Liver (tissue), 9 donors: ENCODE data around the gene URB1. TPM values are rescaled to one million over a fixed set of nuclear protein-coding genes. Genes with fewer than 3 reads are reported as not detected.

ENCODE experiments used
- DNase-seq: peaks from one replicate; pipeline ENCODE4 v3.0.0-alpha.2; 2017; ENCODE audit warnings: low spot score
- H3K27ac ChIP-seq, 2 donors: one replicate each; pipeline ENCODE4 v1.7.0; 2013; ENCODE audit warnings: inconsistent platforms in 2 of 2, low read length in 2 of 2, control low read depth in 1 of 2, low read depth in 1 of 2, mild to moderate bottlenecking in 1 of 2
- H3K27me3 ChIP-seq, 4 donors: one replicate each; pipeline versions ENCODE4 v1.6.1 to v1.7.0; 2013; ENCODE audit warnings: low read length in 3 of 4, inconsistent platforms in 1 of 4, mild to moderate bottlenecking in 1 of 4, moderate library complexity in 1 of 4; ENCODE audit not compliant: control insufficient read depth in 4 of 4, insufficient read depth in 4 of 4
- H3K36me3 ChIP-seq, 4 donors: one replicate each; pipeline versions ENCODE4 v1.6.1 to v1.7.0; 2013; ENCODE audit warnings: low read length in 3 of 4, mild to moderate bottlenecking in 3 of 4, low read depth in 1 of 4, moderate library complexity in 1 of 4; ENCODE audit not compliant: control insufficient read depth in 4 of 4, insufficient read depth in 3 of 4
- H3K4me1 ChIP-seq, 4 donors: one replicate each; pipeline versions ENCODE4 v1.6.1 to v1.7.0; 2013; ENCODE audit warnings: low read length in 3 of 4, mild to moderate bottlenecking in 3 of 4, moderate library complexity in 1 of 4; ENCODE audit not compliant: control insufficient read depth in 4 of 4, insufficient read depth in 4 of 4
- H3K4me3 ChIP-seq, 3 donors: one replicate each; pipeline versions ENCODE4 v1.6.1 to v1.7.0; 2013; ENCODE audit warnings: low read length in 3 of 3, control low read depth in 1 of 3, low read depth in 1 of 3, mild to moderate bottlenecking in 1 of 3
- H3K9ac ChIP-seq, 2 donors: one replicate each; pipeline ENCODE4 v1.7.0; 2013; ENCODE audit warnings: low read length in 2 of 2, mild to moderate bottlenecking in 2 of 2, moderate library complexity in 2 of 2, control low read depth in 1 of 2, low read depth in 1 of 2
- H3K9me3 ChIP-seq, 4 donors: one replicate each; pipeline versions ENCODE4 v1.6.1 to v1.7.0; 2013; ENCODE audit warnings: low read length in 3 of 4; ENCODE audit not compliant: control insufficient read depth in 4 of 4
- EGR1 ChIP-seq, 2 donors: IDR thresholded peaks; 2 replicates each; pipeline ENCODE4 v1.6.1; 2016 to 2018; ENCODE audit warnings: antibody characterized with exemption in 2 of 2, low read depth in 2 of 2
- FOXA1 ChIP-seq: IDR thresholded peaks from 2 replicates; pipeline ENCODE4 v1.6.1; 2016; ENCODE audit warnings: antibody characterized with exemption
- FOXA2 ChIP-seq: IDR thresholded peaks from 2 replicates; pipeline ENCODE4 v1.6.1; 2016; ENCODE audit warnings: antibody characterized with exemption
- GABPA ChIP-seq, 2 donors: IDR thresholded peaks in 1 of 2; conservative IDR thresholded peaks in 1 of 2; 2 replicates each; pipeline ENCODE4 v1.6.1; 2016; ENCODE audit warnings: antibody characterized with exemption in 2 of 2, mild to moderate bottlenecking in 1 of 2, moderate library complexity in 1 of 2
- HNF4A ChIP-seq, 2 donors: conservative IDR thresholded peaks; 2 replicates each; pipeline ENCODE4 v1.6.1; 2016; ENCODE audit warnings: antibody characterized with exemption in 2 of 2, mild to moderate bottlenecking in 2 of 2
- HNF4G ChIP-seq: IDR thresholded peaks from 2 replicates; pipeline ENCODE4 v1.6.1; 2016; ENCODE audit warnings: antibody characterized with exemption
- JUND ChIP-seq, 2 donors: IDR thresholded peaks; 2 replicates each; pipeline ENCODE4 v1.6.1; 2016; ENCODE audit warnings: antibody characterized with exemption in 2 of 2
- NR2F2 ChIP-seq: IDR thresholded peaks from 2 replicates; pipeline ENCODE4 v1.6.1; 2016; ENCODE audit warnings: antibody characterized with exemption
- RAD21 ChIP-seq, 2 donors: IDR thresholded peaks; 2 replicates each; pipeline ENCODE4 v1.6.1; 2016; ENCODE audit warnings: antibody characterized with exemption in 2 of 2, mild to moderate bottlenecking in 2 of 2
- RXRA ChIP-seq, 2 donors: IDR thresholded peaks; 2 replicates each; pipeline ENCODE4 v1.6.1; 2017 to 2018; ENCODE audit warnings: antibody characterized with exemption in 2 of 2, mild to moderate bottlenecking in 1 of 2
- SP1 ChIP-seq: IDR thresholded peaks from 2 replicates; pipeline ENCODE4 v1.6.1; 2018; ENCODE audit warnings: antibody characterized with exemption, mild to moderate bottlenecking
- TAF1 ChIP-seq: conservative IDR thresholded peaks from 2 replicates; pipeline ENCODE4 v1.6.1; 2016; ENCODE audit warnings: antibody characterized with exemption, mild to moderate bottlenecking
- YY1 ChIP-seq: IDR thresholded peaks from 2 replicates; pipeline ENCODE4 v1.6.1; 2016; ENCODE audit warnings: antibody characterized with exemption, mild to moderate bottlenecking
- WGBS: extraction: QIAGEN DNeasy Blood & Tissue Kit; methylation state at CpG from one replicate; pipeline ENCODE4 v1.1.7; 2013; 5-methylcytosine and 5-hydroxymethylcytosine counted together
- polyA plus RNA-seq, 2 donors: library from polyadenylated mRNA; stranded (reverse) in 1 of 2; unstranded in 1 of 2; fragments of 200-250 nt in 1 of 2; fragments of >200 nt in 1 of 2; fragmentation: Nextera tagmentation in 1 of 2; extraction: Ambion mirVana in 1 of 2; gene quantifications; one replicate each; pipeline versions ENCODE4 v1.2.1 to v1.2.3, GENCODE V29; 2013 to 2015
- total RNA-seq, 2 donors: library from RNA; depleted of rRNA; stranded (reverse); fragments of >200 nt; gene quantifications; one replicate each; pipeline ENCODE4 v1.2.3, GENCODE V29; 2014
- TF ChIP-seq, protein P1 (sequence below): IDR thresholded peaks from 2 replicates; pipeline ENCODE4 v1.6.1; 2016; ENCODE audit warnings: antibody characterized with exemption
- TF ChIP-seq, protein P2 (sequence below): fragments of 150-350 bp; IDR thresholded peaks from 2 replicates; pipeline ENCODE4 v1.5.1; 2017; ENCODE audit warnings: improper control_type of control experiment, low read depth, low read length; ENCODE audit not compliant: missing input control
- TF ChIP-seq, protein P3 (sequence below): IDR thresholded peaks from 2 replicates; pipeline ENCODE4 v1.6.1; 2016; ENCODE audit warnings: antibody characterized with exemption
- TF ChIP-seq, protein P4 (sequence below): IDR thresholded peaks from 2 replicates; pipeline ENCODE4 v1.6.1; 2016; ENCODE audit warnings: antibody characterized with exemption, mild to moderate bottlenecking
- TF ChIP-seq, protein P5 (sequence below): IDR thresholded peaks from 2 replicates; pipeline ENCODE4 v1.6.1; 2016; ENCODE audit warnings: antibody characterized with exemption
- donor health status: healthy.
- donor health status: healthy.
- donor health status: healthy.
- donor health status: healthy.
- donor health status: healthy.

Gene URB1
- total and polyA plus RNA-seq, 4 donors: 2.8 to 14.5 (median 7.1) TPM

DNA sequence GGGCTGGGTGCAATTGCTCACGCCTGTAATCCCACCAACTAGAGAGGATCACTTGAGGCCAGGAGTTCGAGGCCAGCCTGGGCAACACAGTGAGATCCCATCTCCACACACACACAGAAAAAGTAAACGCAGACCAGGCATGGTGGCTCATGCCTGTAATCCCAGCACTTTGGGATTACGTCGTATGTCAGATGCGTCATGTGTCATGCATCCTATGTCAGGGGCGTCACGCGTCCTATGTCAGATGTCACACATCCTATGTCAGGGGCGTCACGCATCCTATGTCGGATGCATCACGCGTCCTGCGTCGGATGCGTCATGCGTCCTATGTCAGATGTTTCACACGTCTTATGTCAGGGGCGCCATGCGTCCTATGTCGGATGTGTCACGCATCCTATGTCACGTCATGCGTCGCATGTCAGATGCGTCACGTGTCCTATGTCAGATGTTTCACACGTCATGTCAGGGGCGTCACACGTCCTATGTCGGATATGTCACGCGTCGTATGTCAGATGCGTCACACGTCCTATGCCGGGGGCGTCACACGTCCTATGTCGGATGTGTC lies 92.6 kb downstream of the URB1 start:
- Histone ChIP-seq H3K9ac (no peak overlapping the region), H3K36me3 (no peaks in the 10 kb centered on the region), H3K27me3 (no peaks in the 10 kb centered on the region), H3K4me3 (no peak overlapping the region), H3K27ac (no peak overlapping the region), H3K4me1 (peaks cover 4 to 14% (median 10%) of the 10 kb centered on the region in 4 donors), H3K9me3 (no peaks in the 10 kb centered on the region)
- DNase-seq: no peak
- WGBS: 93% methylated on average over 41 of the region's 41 CpGs
- TF ChIP-seq, protein P1, sequence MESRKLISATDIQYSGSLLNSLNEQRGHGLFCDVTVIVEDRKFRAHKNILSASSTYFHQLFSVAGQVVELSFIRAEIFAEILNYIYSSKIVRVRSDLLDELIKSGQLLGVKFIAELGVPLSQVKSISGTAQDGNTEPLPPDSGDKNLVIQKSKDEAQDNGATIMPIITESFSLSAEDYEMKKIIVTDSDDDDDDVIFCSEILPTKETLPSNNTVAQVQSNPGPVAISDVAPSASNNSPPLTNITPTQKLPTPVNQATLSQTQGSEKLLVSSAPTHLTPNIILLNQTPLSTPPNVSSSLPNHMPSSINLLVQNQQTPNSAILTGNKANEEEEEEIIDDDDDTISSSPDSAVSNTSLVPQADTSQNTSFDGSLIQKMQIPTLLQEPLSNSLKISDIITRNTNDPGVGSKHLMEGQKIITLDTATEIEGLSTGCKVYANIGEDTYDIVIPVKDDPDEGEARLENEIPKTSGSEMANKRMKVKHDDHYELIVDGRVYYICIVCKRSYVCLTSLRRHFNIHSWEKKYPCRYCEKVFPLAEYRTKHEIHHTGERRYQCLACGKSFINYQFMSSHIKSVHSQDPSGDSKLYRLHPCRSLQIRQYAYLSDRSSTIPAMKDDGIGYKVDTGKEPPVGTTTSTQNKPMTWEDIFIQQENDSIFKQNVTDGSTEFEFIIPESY: no peak
- TF ChIP-seq, protein P2, sequence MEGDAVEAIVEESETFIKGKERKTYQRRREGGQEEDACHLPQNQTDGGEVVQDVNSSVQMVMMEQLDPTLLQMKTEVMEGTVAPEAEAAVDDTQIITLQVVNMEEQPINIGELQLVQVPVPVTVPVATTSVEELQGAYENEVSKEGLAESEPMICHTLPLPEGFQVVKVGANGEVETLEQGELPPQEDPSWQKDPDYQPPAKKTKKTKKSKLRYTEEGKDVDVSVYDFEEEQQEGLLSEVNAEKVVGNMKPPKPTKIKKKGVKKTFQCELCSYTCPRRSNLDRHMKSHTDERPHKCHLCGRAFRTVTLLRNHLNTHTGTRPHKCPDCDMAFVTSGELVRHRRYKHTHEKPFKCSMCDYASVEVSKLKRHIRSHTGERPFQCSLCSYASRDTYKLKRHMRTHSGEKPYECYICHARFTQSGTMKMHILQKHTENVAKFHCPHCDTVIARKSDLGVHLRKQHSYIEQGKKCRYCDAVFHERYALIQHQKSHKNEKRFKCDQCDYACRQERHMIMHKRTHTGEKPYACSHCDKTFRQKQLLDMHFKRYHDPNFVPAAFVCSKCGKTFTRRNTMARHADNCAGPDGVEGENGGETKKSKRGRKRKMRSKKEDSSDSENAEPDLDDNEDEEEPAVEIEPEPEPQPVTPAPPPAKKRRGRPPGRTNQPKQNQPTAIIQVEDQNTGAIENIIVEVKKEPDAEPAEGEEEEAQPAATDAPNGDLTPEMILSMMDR: no peak
- TF ChIP-seq, protein P3, sequence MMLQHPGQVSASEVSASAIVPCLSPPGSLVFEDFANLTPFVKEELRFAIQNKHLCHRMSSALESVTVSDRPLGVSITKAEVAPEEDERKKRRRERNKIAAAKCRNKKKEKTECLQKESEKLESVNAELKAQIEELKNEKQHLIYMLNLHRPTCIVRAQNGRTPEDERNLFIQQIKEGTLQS: no peak
- TF ChIP-seq FOXA2 (no peak), RXRA (IDR thresholded peaks at IDR 0.05) (no peak)

DNA sequence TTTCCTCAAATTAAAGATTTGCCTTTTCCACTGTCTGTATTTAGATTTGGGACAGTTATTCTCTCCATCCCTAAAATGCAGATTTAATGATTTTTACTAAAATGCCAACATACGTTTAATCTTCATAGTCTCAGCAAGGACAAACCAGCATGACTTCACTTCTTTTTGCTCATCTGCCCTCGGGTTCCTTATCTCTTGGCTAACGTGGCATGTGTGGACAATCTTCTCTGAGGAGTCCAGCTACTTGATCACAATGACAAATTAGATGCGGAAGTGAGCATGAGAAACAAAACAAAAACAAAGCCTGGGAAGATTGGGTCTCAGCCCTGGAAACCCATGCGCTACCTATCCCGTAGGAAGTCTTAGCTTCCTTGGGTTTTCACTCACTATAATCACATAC lies 93.1 kb downstream of the URB1 start:
- no peaks in the 10 kb centered on the region for H3K9me3 ChIP-seq
- no peak overlapping the region for H3K27ac ChIP-seq
- H3K4me1 ChIP-seq: peaks cover 4 to 14% (median 10%) of the 10 kb centered on the region in 4 donors
- WGBS: 81% methylated on average over 6 of the region's 6 CpGs
- no peak for TF ChIP-seq FOXA2
- no peak for TF ChIP-seq TAF1
- no peak for TF ChIP-seq JUND (IDR thresholded peaks at IDR 0.05)
- no peak for TF ChIP-seq RXRA (IDR thresholded peaks at IDR 0.05)
- TF ChIP-seq HNF4A (conservative IDR thresholded peaks at IDR 0.05): no peak
- no peak for TF ChIP-seq SP1
- no peak for TF ChIP-seq EGR1 (IDR thresholded peaks at IDR 0.05; ENCODE audit: low read depth in 2 of 2)
- TF ChIP-seq RAD21 (IDR thresholded peaks at IDR 0.05): no peak
- TF ChIP-seq NR2F2: no peak
- no peak for TF ChIP-seq FOXA1
- TF ChIP-seq, protein P1: no peak
- no peak for TF ChIP-seq YY1
- TF ChIP-seq, protein P3: no peak
- no peak for TF ChIP-seq GABPA (IDR thresholded peaks at IDR 0.05 in 1 of 2, conservative IDR thresholded peaks at IDR 0.05 in 1 of 2)
- TF ChIP-seq, protein P2: no peak
- no peak for TF ChIP-seq HNF4G
- TF ChIP-seq, protein P4, sequence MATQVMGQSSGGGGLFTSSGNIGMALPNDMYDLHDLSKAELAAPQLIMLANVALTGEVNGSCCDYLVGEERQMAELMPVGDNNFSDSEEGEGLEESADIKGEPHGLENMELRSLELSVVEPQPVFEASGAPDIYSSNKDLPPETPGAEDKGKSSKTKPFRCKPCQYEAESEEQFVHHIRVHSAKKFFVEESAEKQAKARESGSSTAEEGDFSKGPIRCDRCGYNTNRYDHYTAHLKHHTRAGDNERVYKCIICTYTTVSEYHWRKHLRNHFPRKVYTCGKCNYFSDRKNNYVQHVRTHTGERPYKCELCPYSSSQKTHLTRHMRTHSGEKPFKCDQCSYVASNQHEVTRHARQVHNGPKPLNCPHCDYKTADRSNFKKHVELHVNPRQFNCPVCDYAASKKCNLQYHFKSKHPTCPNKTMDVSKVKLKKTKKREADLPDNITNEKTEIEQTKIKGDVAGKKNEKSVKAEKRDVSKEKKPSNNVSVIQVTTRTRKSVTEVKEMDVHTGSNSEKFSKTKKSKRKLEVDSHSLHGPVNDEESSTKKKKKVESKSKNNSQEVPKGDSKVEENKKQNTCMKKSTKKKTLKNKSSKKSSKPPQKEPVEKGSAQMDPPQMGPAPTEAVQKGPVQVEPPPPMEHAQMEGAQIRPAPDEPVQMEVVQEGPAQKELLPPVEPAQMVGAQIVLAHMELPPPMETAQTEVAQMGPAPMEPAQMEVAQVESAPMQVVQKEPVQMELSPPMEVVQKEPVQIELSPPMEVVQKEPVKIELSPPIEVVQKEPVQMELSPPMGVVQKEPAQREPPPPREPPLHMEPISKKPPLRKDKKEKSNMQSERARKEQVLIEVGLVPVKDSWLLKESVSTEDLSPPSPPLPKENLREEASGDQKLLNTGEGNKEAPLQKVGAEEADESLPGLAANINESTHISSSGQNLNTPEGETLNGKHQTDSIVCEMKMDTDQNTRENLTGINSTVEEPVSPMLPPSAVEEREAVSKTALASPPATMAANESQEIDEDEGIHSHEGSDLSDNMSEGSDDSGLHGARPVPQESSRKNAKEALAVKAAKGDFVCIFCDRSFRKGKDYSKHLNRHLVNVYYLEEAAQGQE: no peak
- TF ChIP-seq, protein P5, sequence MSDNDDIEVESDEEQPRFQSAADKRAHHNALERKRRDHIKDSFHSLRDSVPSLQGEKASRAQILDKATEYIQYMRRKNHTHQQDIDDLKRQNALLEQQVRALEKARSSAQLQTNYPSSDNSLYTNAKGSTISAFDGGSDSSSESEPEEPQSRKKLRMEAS: no peak
- no peaks in the 10 kb centered on the region for H3K36me3 ChIP-seq
- no peaks in the 10 kb centered on the region for H3K27me3 ChIP-seq
- no peak overlapping the region for H3K9ac ChIP-seq
- DNase-seq: no peak
- H3K4me3 ChIP-seq: no peak overlapping the region
